Stomach (tissue), 9 donors: ENCODE measurements around the gene CCL15. TPM values are rescaled to one million over a fixed set of nuclear protein-coding genes. Genes with fewer than 3 reads are reported as not detected.

Experiments used
- DNase-seq, 2 donors: peaks; one replicate each; pipeline versions ENCODE4 v3.0.0 to v3.0.0-alpha.2; 2013 to 2019
- H3K27ac ChIP-seq, 5 donors: fragments of 200-600 bp in 4 of 5; sonication (generic) in 4 of 5; one replicate each; pipeline ENCODE4 v1.5.1; 2013 to 2019; ENCODE audit warnings: mild to moderate bottlenecking in 1 of 5, moderate library complexity in 1 of 5
- H3K27me3 ChIP-seq, 3 donors: fragments of 200-600 bp; sonication (generic); one replicate each; pipeline ENCODE4 v1.5.1; 2017 to 2019; ENCODE audit warnings: mixed run types in 1 of 3
- H3K36me3 ChIP-seq, 4 donors: fragments of 200-600 bp; sonication (generic); 1 replicate in 3 of 4; 2 replicates in 1 of 4; pipeline ENCODE4 v1.5.1; 2016 to 2019
- H3K4me1 ChIP-seq, 4 donors: fragments of 200-600 bp; sonication (generic); one replicate each; pipeline ENCODE4 v1.5.1; 2016 to 2019
- H3K4me3 ChIP-seq, 4 donors: fragments of 200-600 bp; sonication (generic) in 3 of 4; one replicate each; pipeline ENCODE4 v1.5.1; 2016 to 2019; ENCODE audit warnings: mild to moderate bottlenecking in 1 of 4
- H3K9me3 ChIP-seq, 4 donors: fragments of 200-600 bp; sonication (generic); one replicate each; pipeline ENCODE4 v1.5.1; 2016 to 2019
- CTCF ChIP-seq, 7 experiments: fragments of 450-650 bp in 4 of 7; fragments of 200-600 bp in 3 of 7; sonication (generic) in 3 of 7; IDR thresholded peaks; one replicate each; pipeline ENCODE4 v1.5.1; 2016 to 2019; ENCODE audit warnings: antibody characterized with exemption in 7 of 7, control low read depth in 2 of 7, mild to moderate bottlenecking in 1 of 7
- EP300 ChIP-seq: sonication (generic); formaldehyde crosslinking; IDR thresholded peaks from one replicate; pipeline ENCODE4 v1.6.1; 2017; ENCODE audit warnings: antibody characterized with exemption
- POLR2A ChIP-seq, 4 donors: fragments of 450-650 bp; IDR thresholded peaks; one replicate each; pipeline ENCODE4 v1.6.1; 2016; ENCODE audit warnings: antibody characterized with exemption in 4 of 4, control low read depth in 2 of 4, mild to moderate bottlenecking in 1 of 4, moderate library complexity in 1 of 4
- POLR2AphosphoS5 ChIP-seq, 3 donors: sonication (generic); formaldehyde crosslinking; IDR thresholded peaks; one replicate each; pipeline ENCODE4 v1.6.1; 2016; ENCODE audit warnings: antibody characterized with exemption in 3 of 3
- WGBS, 5 donors: extraction: QIAGEN DNeasy Blood & Tissue Kit in 3 of 5; methylation state at CpG; one replicate each; pipeline versions ENCODE4 v1.1.5 to v1.1.7; 2013 to 2018; 5-methylcytosine and 5-hydroxymethylcytosine counted together
- intact Hi-C: fragments of 100-400 bp; cut with DNase I; formaldehyde crosslinking; loops from one replicate; pipeline ENCODE4 v1.15.1; 2023; ENCODE audit warnings: low total_unique reads
- polyA plus RNA-seq, 3 donors: library from polyadenylated mRNA; stranded (reverse); fragments of 200-250 nt; gene quantifications; one replicate each; pipeline ENCODE4 v1.2.3, GENCODE V29; 2013
- total RNA-seq, 5 donors: library from RNA; depleted of rRNA; stranded (reverse); fragments of >200 nt; gene quantifications; one replicate each; pipeline versions ENCODE4 v1.1.0 to v1.2.3, GENCODE V29; 2014 to 2016
- donor health status: healthy with polysubstance abuse.
- donor health status: Bipolar disorder and iron deficiency.
- donor health status: healthy.

Gene CCL15
- total and polyA plus RNA-seq, 8 donors: 1.2 TPM; not detected in 7

GRCh38 chr17:35982409-35983191 is 18.8 kb downstream of the CCL15 start:
- Histone ChIP-seq H3K27ac (no peak overlapping the region), H3K4me1 (no peaks in the 10 kb centered on the region), H3K9me3 (no peaks in the 10 kb centered on the region), H3K36me3 (no peaks in the 10 kb centered on the region), H3K4me3 (no peak overlapping the region), H3K27me3 (no peaks in the 10 kb centered on the region)
- intact Hi-C loops: no loop called here
- TF ChIP-seq EP300 (no peak), POLR2A (IDR thresholded peaks at IDR 0.05) (no peak), POLR2AphosphoS5 (IDR thresholded peaks at IDR 0.05) (no peak), CTCF (IDR thresholded peaks at IDR 0.05) (no peak)
- DNase-seq: no peak
- WGBS, 5 donors: 88 to 95% (median 94%) methylated on average over 3 of the region's 3 CpGs

GRCh38 chr17:35981908-35982330 is 19.4 kb downstream of the CCL15 start:
- Histone ChIP-seq H3K27ac (no peak overlapping the region), H3K27me3 (no peaks in the 10 kb centered on the region), H3K36me3 (no peaks in the 10 kb centered on the region), H3K4me1 (no peaks in the 10 kb centered on the region), H3K4me3 (no peak overlapping the region), H3K9me3 (no peaks in the 10 kb centered on the region)
- intact Hi-C loops: no loop called here
- TF ChIP-seq POLR2AphosphoS5 (IDR thresholded peaks at IDR 0.05): no peak
- TF ChIP-seq POLR2A (IDR thresholded peaks at IDR 0.05): no peak
- no peak for TF ChIP-seq EP300
- TF ChIP-seq CTCF (IDR thresholded peaks at IDR 0.05): peak in 1 of 7 experiments; percentile 4
- peak in 1 of 2 donors; percentile 54 for DNase-seq
- 35 to 54% (median 40%) methylated on average over 4 of the region's 4 CpGs for WGBS, 5 donors

DNA sequence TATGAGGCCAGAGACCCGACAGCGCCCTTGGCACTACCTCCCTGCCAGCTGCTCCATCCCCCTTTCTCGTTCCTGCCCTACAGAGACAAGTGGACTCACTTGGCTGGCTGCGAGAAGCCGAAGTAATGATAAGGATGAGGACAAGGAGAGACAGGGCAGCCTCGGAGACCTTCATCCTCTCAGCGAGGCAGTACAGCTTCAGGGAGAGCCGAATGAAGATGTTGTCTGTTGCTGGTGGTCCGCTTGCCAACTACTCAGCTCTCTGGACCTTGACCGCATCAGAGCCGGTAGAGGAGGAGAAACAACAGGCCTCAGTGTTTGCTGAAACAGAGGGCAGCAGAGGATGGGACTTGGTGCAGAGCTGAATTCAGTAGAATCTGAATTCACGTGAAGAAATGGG is 20.1 kb downstream of the CCL15 start, which contains the start of gene CCL16:
CCL16 (minus strand) TSS at position 252 of the 400 bp plus-strand sequence; CDS start at position 175, 77 bp downstream.
- Histone ChIP-seq H3K36me3 (no peaks in the 10 kb centered on the region), H3K4me1 (no peaks in the 10 kb centered on the region), H3K9me3 (no peaks in the 10 kb centered on the region), H3K27me3 (no peaks in the 10 kb centered on the region), H3K27ac (no peak within 1 kb of the TSS), H3K4me3 (no peak within 1 kb of the TSS)
- no peak for TF ChIP-seq POLR2AphosphoS5 (IDR thresholded peaks at IDR 0.05)
- TF ChIP-seq EP300: no peak
- no peak for TF ChIP-seq CTCF (IDR thresholded peaks at IDR 0.05)
- TF ChIP-seq POLR2A (IDR thresholded peaks at IDR 0.05): no peak
- 91 to 95% (median 93%) methylated on average over 12 of the region's 12 CpGs for WGBS, 5 donors
- intact Hi-C loops: no loop called here
- DNase-seq: no peak

GRCh38 chr17:35978346-35978745 is 23.0 kb downstream of the CCL15 start:
- H3K36me3 ChIP-seq: no peaks in the 10 kb centered on the region
- no peak for DNase-seq
- peaks cover 4 to 7% (median 6%) of the 10 kb centered on the region in 4 donors for H3K4me1 ChIP-seq
- intact Hi-C loops: loop anchor here (10.0 kb wide), 2 partner anchors 96 to 166 kb away; no protein-coding TSS in a partner anchor
- TF ChIP-seq CTCF (IDR thresholded peaks at IDR 0.05): no peak
- no peak for TF ChIP-seq POLR2A (IDR thresholded peaks at IDR 0.05)
- TF ChIP-seq POLR2AphosphoS5 (IDR thresholded peaks at IDR 0.05): no peak
- TF ChIP-seq EP300: no peak
- H3K27ac ChIP-seq: no peak overlapping the region
- 77 to 95% (median 82%) methylated on average over 2 to 3 of the region's 3 CpGs for WGBS, 5 donors
- H3K27me3 ChIP-seq: no peaks in the 10 kb centered on the region
- H3K4me3 ChIP-seq: no peak overlapping the region
- no peaks in the 10 kb centered on the region for H3K9me3 ChIP-seq
